Measurements from ENCODE around the gene WDR77.

DNA sequence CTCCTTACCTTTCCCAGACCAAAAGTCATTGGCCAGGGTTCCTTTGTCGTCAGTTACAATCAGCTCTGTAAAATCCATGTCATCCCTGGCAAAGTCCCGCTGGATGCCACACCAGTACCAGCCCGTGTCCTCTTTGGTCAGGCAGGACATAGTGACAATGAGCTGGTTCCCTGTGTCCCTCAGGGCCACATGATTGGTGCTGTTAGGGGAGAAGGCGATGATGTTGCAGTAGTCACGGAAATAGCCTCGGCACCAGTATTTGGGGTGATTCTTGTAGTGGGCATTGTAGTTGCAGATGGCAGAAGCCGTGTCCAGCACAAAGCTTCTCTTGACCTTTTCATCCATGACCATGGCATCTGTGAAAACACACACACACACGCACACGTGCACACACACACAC is 39.6 kb upstream of the WDR77 start:
- no peak for TF ChIP-seq POLR2A (IDR thresholded peaks at IDR 0.05; ENCODE audit: low read depth, low read length)
- TF ChIP-seq PAX5 (IDR thresholded peaks at IDR 0.05; ENCODE audit: insufficient read depth, low read length, severe bottlenecking), result no peak
- no peak for TF ChIP-seq POLR2AphosphoS5 (IDR thresholded peaks at IDR 0.05; ENCODE audit: low read depth, low read length)
- no peak for TF ChIP-seq SPI1 (IDR thresholded peaks at IDR 0.05; ENCODE audit: low read depth, low read length)

Data from GM12891 (cell line).